HG03139 (cell line): ENCODE measurements around the gene ADD1.

Experiments
- ATAC-seq: cut with Tn5 transposase; IDR thresholded peaks from one replicate; pipeline ENCODE4 v1.9.1; 2021; ENCODE audit not compliant: unreplicated experiment

The ADD1 gene

DNA sequence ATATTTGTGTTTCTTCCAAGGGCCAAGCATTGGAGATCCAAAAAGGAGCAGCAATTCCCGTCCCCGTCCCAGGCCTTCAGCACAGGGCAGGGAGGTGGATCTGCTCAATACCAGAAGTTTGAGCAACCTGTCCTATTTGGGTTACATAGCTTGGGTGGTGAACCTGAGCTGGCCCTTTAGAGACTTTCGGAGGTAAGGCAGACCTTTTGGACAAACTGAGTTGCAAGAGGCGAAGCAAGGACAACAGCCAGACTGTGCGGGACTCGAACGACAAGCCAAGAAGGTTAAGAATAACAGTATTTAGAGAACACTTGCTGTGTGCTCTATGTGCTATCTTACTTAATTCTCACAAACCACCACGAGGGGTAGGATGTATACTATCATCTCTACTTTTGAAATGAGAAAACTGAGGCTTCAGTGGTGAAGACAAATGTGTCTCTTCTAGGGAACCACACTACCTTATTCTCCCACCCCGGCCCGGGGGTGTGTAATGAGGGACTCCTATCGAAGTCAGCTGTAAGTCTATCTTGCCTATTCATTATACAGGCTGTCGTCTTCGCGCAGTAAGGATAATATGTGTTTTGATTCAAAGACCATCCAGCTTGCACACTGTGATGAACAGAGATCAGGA lies 118.3 kb downstream of the ADD1 start:
- no peak for ATAC-seq

DNA sequence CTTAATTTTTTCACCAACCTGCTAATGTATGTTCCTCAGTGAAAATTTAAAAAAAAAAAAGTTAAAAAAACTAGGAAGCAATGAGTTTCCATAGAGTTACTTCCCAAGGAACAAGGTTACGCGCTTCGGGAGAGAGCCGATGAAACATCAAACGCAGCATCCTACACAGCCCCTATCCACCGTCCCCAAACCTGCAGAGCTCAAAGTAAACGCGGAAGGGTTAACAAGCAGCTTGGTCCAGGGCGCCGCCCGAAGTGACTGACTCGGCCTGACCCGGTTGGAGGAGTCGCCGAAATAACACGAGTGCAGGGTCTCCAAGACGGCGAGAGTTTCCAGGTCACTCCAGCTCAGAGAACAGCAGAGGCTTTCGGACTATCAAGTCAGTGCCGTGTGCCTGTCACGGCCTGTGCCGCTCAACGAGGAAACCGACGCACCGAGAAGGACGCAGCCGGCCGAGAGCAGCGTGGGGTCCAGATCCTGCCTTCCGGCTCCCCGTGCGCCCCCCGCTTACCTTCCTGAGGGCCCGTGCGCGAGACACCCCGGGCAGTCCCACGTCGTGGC lies 119.0 kb downstream of the ADD1 start:
- ATAC-seq, result peak; percentile 21

DNA sequence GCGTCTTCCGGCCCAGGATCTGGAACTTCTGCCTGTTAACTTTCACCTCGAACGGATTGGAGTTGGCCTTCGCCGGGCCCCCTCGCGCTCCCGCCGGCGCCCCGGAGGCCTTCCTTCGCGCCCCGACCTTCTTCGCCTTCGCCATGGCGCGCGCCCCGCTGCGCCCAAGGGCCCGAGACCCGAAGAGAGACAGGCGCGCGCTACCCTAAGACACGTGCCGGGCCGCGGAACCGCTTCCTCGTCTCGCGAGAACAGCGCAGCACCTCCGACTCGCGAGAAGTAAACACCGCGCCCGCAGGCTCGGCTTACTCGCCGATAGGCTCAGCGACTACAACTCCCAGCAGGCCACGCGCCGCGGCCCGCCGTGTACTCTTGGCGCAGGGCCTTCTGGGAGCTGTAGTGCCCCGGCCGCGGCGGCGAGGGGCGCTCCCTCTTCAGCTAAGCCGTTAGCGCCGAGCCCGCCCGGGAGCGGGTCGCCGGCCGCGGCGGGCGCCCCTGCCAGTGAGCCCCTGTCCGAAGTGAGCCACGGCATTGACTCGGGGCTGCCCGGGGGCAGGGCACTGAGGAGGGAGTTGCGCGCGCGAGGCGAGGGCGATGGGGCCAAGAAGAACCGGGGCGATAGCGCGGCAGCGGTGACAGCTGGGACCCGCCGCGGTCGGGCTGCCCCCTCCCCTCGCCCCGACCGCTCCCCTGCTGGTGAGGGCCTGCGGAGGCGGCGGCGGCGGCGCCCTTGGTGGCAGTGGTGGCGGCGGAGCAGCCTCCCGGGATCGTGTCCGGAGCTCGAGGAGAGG lies 119.7 kb downstream of the ADD1 start, which contains the start of the genes GRK4 and NOP14:
TSS of gene GRK4 (plus strand) at position 397 of the 791 bp plus-strand sequence. CDS start 500 bp downstream, outside the sequence.
TSS of gene NOP14 (minus strand) at position 232 of the 791 bp plus-strand sequence. CDS start at position 145, 87 bp downstream.
- ATAC-seq, result peak; percentile 90

DNA sequence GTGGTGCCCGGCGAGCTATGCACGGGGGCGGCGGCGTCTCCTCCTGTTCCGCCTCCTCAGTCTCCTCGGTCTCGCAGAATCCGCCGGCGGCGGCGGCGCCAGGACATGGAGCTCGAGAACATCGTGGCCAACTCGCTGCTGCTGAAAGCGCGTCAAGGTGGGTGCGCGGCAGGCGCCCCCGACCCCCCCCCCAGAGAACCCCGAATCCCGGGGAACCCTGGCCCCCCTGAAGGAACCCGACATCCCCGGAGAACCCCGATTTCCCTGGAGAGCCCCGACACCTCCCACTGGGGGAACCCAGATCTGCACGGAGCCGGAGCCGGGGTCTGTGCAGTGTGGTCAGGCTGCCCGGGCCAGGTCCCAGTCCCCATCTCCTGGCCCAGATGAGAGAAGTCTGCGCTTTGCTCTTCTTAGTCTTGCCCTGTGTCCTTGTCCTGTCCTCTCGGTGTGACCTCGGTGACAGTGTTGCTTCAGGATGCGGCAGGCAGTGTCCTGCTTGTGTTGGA lies 120.4 kb downstream of the ADD1 start:
- ATAC-seq, result peak; percentile 8

- ATAC-seq, result no peak
Measured at GRCh38 chr4:2964706-2965258, 121.1 kb downstream of the ADD1 start.

- no peak for ATAC-seq
Measured at GRCh38 chr4:2965262-2965661, 121.6 kb downstream of the ADD1 start.

GRCh38 chr4:2968381-2968780 lies 124.7 kb downstream of the ADD1 start:
- ATAC-seq, result no peak

DNA sequence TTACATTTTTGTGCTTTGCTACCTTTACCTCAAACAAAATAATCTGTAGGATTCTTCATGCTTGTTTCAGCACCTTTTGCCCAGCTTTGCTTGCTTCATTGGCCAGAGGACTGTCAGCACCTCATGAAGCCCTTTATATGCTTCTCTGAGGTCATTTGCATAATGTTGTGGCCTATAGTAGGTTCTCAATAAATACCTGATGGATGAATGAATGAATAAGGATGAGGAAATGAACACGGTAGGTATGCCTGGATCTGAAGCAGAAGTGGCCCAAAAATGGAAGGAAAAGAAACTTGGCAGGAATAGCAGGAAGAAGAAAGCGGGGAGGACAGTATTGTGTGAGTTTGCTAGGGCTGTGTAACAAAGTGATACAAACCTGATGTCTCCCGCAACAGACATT lies 127.6 kb downstream of the ADD1 start:
- no peak for ATAC-seq

GRCh38 chr4:2977211-2978088 lies 133.8 kb downstream of the ADD1 start:
- ATAC-seq, result no peak
